Subcutaneous abdominal adipose tissue (tissue), 5 donors: ENCODE measurements around the gene FAM193B.

Source experiments
- H3K27ac ChIP-seq: one replicate; pipeline ENCODE4 v1.7.0; 2013; ENCODE audit warnings: low read depth, mild to moderate bottlenecking, inconsistent platforms, low read length, moderate library complexity
- H3K27me3 ChIP-seq, 5 donors: one replicate each; pipeline ENCODE4 v1.7.0; 2013; ENCODE audit warnings: low read length in 5 of 5, inconsistent platforms in 1 of 5; ENCODE audit not compliant: control insufficient read depth in 5 of 5, insufficient read depth in 4 of 5
- H3K36me3 ChIP-seq, 5 donors: one replicate each; pipeline ENCODE4 v1.7.0; 2013; ENCODE audit warnings: low read length in 5 of 5; ENCODE audit not compliant: control insufficient read depth in 5 of 5, insufficient read depth in 5 of 5
- H3K4me1 ChIP-seq, 5 donors: one replicate each; pipeline ENCODE4 v1.7.0; 2013; ENCODE audit warnings: low read length in 5 of 5, mild to moderate bottlenecking in 3 of 5, moderate library complexity in 1 of 5; ENCODE audit not compliant: control insufficient read depth in 5 of 5, insufficient read depth in 5 of 5
- H3K4me3 ChIP-seq, 5 donors: one replicate each; pipeline ENCODE4 v1.7.0; 2013; ENCODE audit warnings: low read length in 5 of 5, low read depth in 1 of 5
- H3K9ac ChIP-seq, 5 donors: one replicate each; pipeline ENCODE4 v1.7.0; 2013; ENCODE audit warnings: low read length in 5 of 5, mild to moderate bottlenecking in 4 of 5, moderate library complexity in 3 of 5
- H3K9me3 ChIP-seq, 5 donors: one replicate each; pipeline ENCODE4 v1.7.0; 2013; ENCODE audit warnings: low read length in 5 of 5; ENCODE audit not compliant: control insufficient read depth in 5 of 5
- donor health status: healthy.
- donor health status: healthy.
- donor health status: healthy.
- donor health status: healthy.
- donor health status: healthy.

Gene FAM193B

GRCh38 chr5:177505075-177505474, 49.3 kb downstream of the FAM193B start:
- Histone ChIP-seq H3K9me3 (no peaks in the 10 kb centered on the region), H3K4me1 (peaks cover 2 to 40% (median 10%) of the 10 kb centered on the region in 5 donors), H3K4me3 (no peak overlapping the region), H3K27ac (no peak overlapping the region), H3K9ac (no peak overlapping the region), H3K36me3 (peaks cover 0 to 24% (median 0%) of the 10 kb centered on the region in 5 donors), H3K27me3 (no peaks in the 10 kb centered on the region)

- Histone ChIP-seq H3K27me3 (no peaks in the 10 kb centered on the region), H3K9ac (no peak overlapping the region), H3K4me3 (no peak overlapping the region), H3K36me3 (peaks cover 0 to 24% (median 0%) of the 10 kb centered on the region in 5 donors), H3K27ac (no peak overlapping the region), H3K4me1 (peaks cover 0 to 34% (median 6%) of the 10 kb centered on the region in 5 donors), H3K9me3 (no peaks in the 10 kb centered on the region)
Measured at GRCh38 chr5:177504086-177505056, 50.0 kb downstream of the FAM193B start.

- Histone ChIP-seq H3K4me1 (peaks cover 0 to 26% (median 7%) of the 10 kb centered on the region in 5 donors), H3K9me3 (no peaks in the 10 kb centered on the region), H3K4me3 (no peak overlapping the region), H3K27ac (no peak overlapping the region), H3K27me3 (no peaks in the 10 kb centered on the region), H3K36me3 (peaks cover 0 to 24% (median 0%) of the 10 kb centered on the region in 5 donors), H3K9ac (no peak overlapping the region)
Measured at GRCh38 chr5:177503351-177504085, 50.8 kb downstream of the FAM193B start.

GRCh38 chr5:177502886-177503285, 51.5 kb downstream of the FAM193B start:
- H3K36me3 ChIP-seq = peaks cover 0 to 24% (median 0%) of the 10 kb centered on the region in 5 donors
- no peak overlapping the region for H3K9ac ChIP-seq
- no peaks in the 10 kb centered on the region for H3K9me3 ChIP-seq
- no peak overlapping the region for H3K4me3 ChIP-seq
- no peaks in the 10 kb centered on the region for H3K27me3 ChIP-seq
- H3K27ac ChIP-seq = no peak overlapping the region
- peaks cover 2 to 27% (median 12%) of the 10 kb centered on the region in 5 donors for H3K4me1 ChIP-seq

GRCh38 chr5:177501874-177502678, 52.3 kb downstream of the FAM193B start:
- no peak overlapping the region for H3K27ac ChIP-seq
- H3K9ac ChIP-seq = no peak overlapping the region

GRCh38 chr5:177500685-177501522, 53.5 kb downstream of the FAM193B start:
- peaks cover 0 to 24% (median 0%) of the 10 kb centered on the region in 5 donors for H3K36me3 ChIP-seq
- H3K4me3 ChIP-seq = no peak overlapping the region
- no peak overlapping the region for H3K27ac ChIP-seq
- H3K4me1 ChIP-seq = peaks cover 2 to 39% (median 22%) of the 10 kb centered on the region in 5 donors
- H3K9ac ChIP-seq = no peak overlapping the region
- H3K27me3 ChIP-seq = no peaks in the 10 kb centered on the region
- H3K9me3 ChIP-seq = no peaks in the 10 kb centered on the region

More at GRCh38 chr5:177501874-177502678, 52.3 kb downstream of the FAM193B start:
- no peaks in the 10 kb centered on the region for H3K9me3 ChIP-seq
- H3K4me1 ChIP-seq = peaks cover 2 to 28% (median 14%) of the 10 kb centered on the region in 5 donors
- no peak overlapping the region for H3K4me3 ChIP-seq
- peaks cover 0 to 24% (median 0%) of the 10 kb centered on the region in 5 donors for H3K36me3 ChIP-seq
- H3K27me3 ChIP-seq = no peaks in the 10 kb centered on the region

- no peaks in the 10 kb centered on the region for H3K27me3 ChIP-seq
- H3K36me3 ChIP-seq = peaks cover 0 to 20% (median 0%) of the 10 kb centered on the region in 5 donors
- no peak overlapping the region for H3K4me3 ChIP-seq
- peaks cover 2 to 49% (median 33%) of the 10 kb centered on the region in 5 donors for H3K4me1 ChIP-seq
- no peak overlapping the region for H3K9ac ChIP-seq
- H3K27ac ChIP-seq = no peak overlapping the region
- no peaks in the 10 kb centered on the region for H3K9me3 ChIP-seq
Measured at GRCh38 chr5:177499842-177500241, 54.5 kb downstream of the FAM193B start.

GRCh38 chr5:177498013-177498787, 56.2 kb downstream of the FAM193B start:
- no peaks in the 10 kb centered on the region for H3K27me3 ChIP-seq
- H3K9me3 ChIP-seq = no peaks in the 10 kb centered on the region
- H3K4me3 ChIP-seq = peak overlapping the region; percentile 69 to 79 (median 72)
- H3K9ac ChIP-seq = peak overlapping the region in 3 of 5 donors; percentile 37 to 66 (median 58)
- peak overlapping the region; percentile 54 for H3K27ac ChIP-seq
- peaks cover 2 to 61% (median 49%) of the 10 kb centered on the region in 5 donors for H3K4me1 ChIP-seq
- H3K36me3 ChIP-seq = peaks cover 0 to 8% (median 2%) of the 10 kb centered on the region in 5 donors
